ENCODE results near the gene ROBO3. TPM values are rescaled to one million over a fixed set of nuclear protein-coding genes. Genes with fewer than 3 reads are reported as not detected.
A peak's percentile ranks its signal among the peaks of the same experiment; 100 is the strongest.

ROBO3 gene
- total RNA-seq, 1 donor, result 18.1 TPM

GRCh38 chr11:124889191-124890091 is 24.2 kb downstream of the ROBO3 start:
- Histone ChIP-seq H3K4me2 (ENCODE audit: insufficient read depth, low read length) (no peak overlapping the region), H3K27ac (ENCODE audit: low read depth, low read length) (no peak overlapping the region), H3K9me3 (ENCODE audit: low read depth, low read length) (no peaks in the 10 kb centered on the region), H3K4me3 (ENCODE audit: insufficient read depth, low read length) (no peak overlapping the region), H3K27me3 (ENCODE audit: insufficient read depth, low read length) (no peaks in the 10 kb centered on the region), H3K79me2 (ENCODE audit: insufficient read depth, low read length) (no peaks in the 10 kb centered on the region), H3K4me1 (ENCODE audit: insufficient read depth, low read length) (peaks cover under 1% of the 10 kb centered on the region), H2AFZ (ENCODE audit: low read length) (no peak overlapping the region), H4K20me1 (ENCODE audit: insufficient read depth, low read length) (no peaks in the 10 kb centered on the region), H3K36me3 (ENCODE audit: insufficient read depth, low read length) (no peaks in the 10 kb centered on the region)
- no peak for TF ChIP-seq CTCF (IDR thresholded peaks at IDR 0.05; ENCODE audit: extremely low read depth, low read depth, low read length)
- DNase-seq (ENCODE audit: insufficient read length, low spot score, missing footprints), result peak; percentile 30

- no peaks in the 10 kb centered on the region for H3K36me3 ChIP-seq (ENCODE audit: insufficient read depth, low read length)
- no peak overlapping the region for H3K4me2 ChIP-seq (ENCODE audit: insufficient read depth, low read length)
- no peak overlapping the region for H3K27ac ChIP-seq (ENCODE audit: low read depth, low read length)
- no peaks in the 10 kb centered on the region for H4K20me1 ChIP-seq (ENCODE audit: insufficient read depth, low read length)
- no peaks in the 10 kb centered on the region for H3K27me3 ChIP-seq (ENCODE audit: insufficient read depth, low read length)
- H2AFZ ChIP-seq (ENCODE audit: low read length), result no peak overlapping the region
- no peak for DNase-seq (ENCODE audit: insufficient read length, low spot score, missing footprints)
- H3K4me1 ChIP-seq (ENCODE audit: insufficient read depth, low read length), result peaks cover 3% of the 10 kb centered on the region
- H3K79me2 ChIP-seq (ENCODE audit: insufficient read depth, low read length), result no peaks in the 10 kb centered on the region
- no peaks in the 10 kb centered on the region for H3K9me3 ChIP-seq (ENCODE audit: low read depth, low read length)
- H3K4me3 ChIP-seq (ENCODE audit: insufficient read depth, low read length), result no peak overlapping the region
- TF ChIP-seq CTCF (IDR thresholded peaks at IDR 0.05; ENCODE audit: extremely low read depth, low read depth, low read length), result no peak
These were observed 24.9 kb downstream of the ROBO3 start for GRCh38 chr11:124890151-124890550.

GRCh38 chr11:124890683-124891372 is 25.6 kb downstream of the ROBO3 start:
- H3K27me3 ChIP-seq (ENCODE audit: insufficient read depth, low read length), result no peaks in the 10 kb centered on the region
- peaks cover 3% of the 10 kb centered on the region for H3K4me1 ChIP-seq (ENCODE audit: insufficient read depth, low read length)
- H3K27ac ChIP-seq (ENCODE audit: low read depth, low read length), result no peak overlapping the region
- no peaks in the 10 kb centered on the region for H3K79me2 ChIP-seq (ENCODE audit: insufficient read depth, low read length)
- H2AFZ ChIP-seq (ENCODE audit: low read length), result no peak overlapping the region
- H4K20me1 ChIP-seq (ENCODE audit: insufficient read depth, low read length), result no peaks in the 10 kb centered on the region
- H3K4me3 ChIP-seq (ENCODE audit: insufficient read depth, low read length), result no peak overlapping the region
- H3K9me3 ChIP-seq (ENCODE audit: low read depth, low read length), result no peaks in the 10 kb centered on the region
- no peak for TF ChIP-seq CTCF (IDR thresholded peaks at IDR 0.05; ENCODE audit: extremely low read depth, low read depth, low read length)
- H3K4me2 ChIP-seq (ENCODE audit: insufficient read depth, low read length), result no peak overlapping the region
- DNase-seq (ENCODE audit: insufficient read length, low spot score, missing footprints), result peak; percentile 63
- H3K36me3 ChIP-seq (ENCODE audit: insufficient read depth, low read length), result no peaks in the 10 kb centered on the region

GRCh38 chr11:124891373-124891861 is 26.2 kb downstream of the ROBO3 start:
- Histone ChIP-seq H3K36me3 (ENCODE audit: insufficient read depth, low read length) (no peaks in the 10 kb centered on the region), H3K4me2 (ENCODE audit: insufficient read depth, low read length) (no peak overlapping the region), H3K27me3 (ENCODE audit: insufficient read depth, low read length) (no peaks in the 10 kb centered on the region), H2AFZ (ENCODE audit: low read length) (peak overlapping the region; percentile 7), H3K4me3 (ENCODE audit: insufficient read depth, low read length) (no peak overlapping the region), H3K79me2 (ENCODE audit: insufficient read depth, low read length) (no peaks in the 10 kb centered on the region), H4K20me1 (ENCODE audit: insufficient read depth, low read length) (no peaks in the 10 kb centered on the region), H3K27ac (ENCODE audit: low read depth, low read length) (no peak overlapping the region), H3K4me1 (ENCODE audit: insufficient read depth, low read length) (peaks cover 3% of the 10 kb centered on the region), H3K9me3 (ENCODE audit: low read depth, low read length) (no peaks in the 10 kb centered on the region)
- DNase-seq (ENCODE audit: insufficient read length, low spot score, missing footprints), result peak; percentile 54
- TF ChIP-seq CTCF (IDR thresholded peaks at IDR 0.05; ENCODE audit: extremely low read depth, low read depth, low read length), result peak; percentile 11
